GM19467 (cell line): ENCODE data around the gene ING5.
"Not testable (repeated sequence)": the region's sequence is repeated elsewhere in the genome, so short reads cannot be mapped to it uniquely, and the experiment has no call there.

Experiments
- ATAC-seq: cut with Tn5 transposase; IDR thresholded peaks from one replicate; pipeline ENCODE4 v1.9.1; 2021; ENCODE audit warnings: mild to moderate bottlenecking, moderate library complexity; ENCODE audit not compliant: unreplicated experiment

ING5 gene

DNA sequence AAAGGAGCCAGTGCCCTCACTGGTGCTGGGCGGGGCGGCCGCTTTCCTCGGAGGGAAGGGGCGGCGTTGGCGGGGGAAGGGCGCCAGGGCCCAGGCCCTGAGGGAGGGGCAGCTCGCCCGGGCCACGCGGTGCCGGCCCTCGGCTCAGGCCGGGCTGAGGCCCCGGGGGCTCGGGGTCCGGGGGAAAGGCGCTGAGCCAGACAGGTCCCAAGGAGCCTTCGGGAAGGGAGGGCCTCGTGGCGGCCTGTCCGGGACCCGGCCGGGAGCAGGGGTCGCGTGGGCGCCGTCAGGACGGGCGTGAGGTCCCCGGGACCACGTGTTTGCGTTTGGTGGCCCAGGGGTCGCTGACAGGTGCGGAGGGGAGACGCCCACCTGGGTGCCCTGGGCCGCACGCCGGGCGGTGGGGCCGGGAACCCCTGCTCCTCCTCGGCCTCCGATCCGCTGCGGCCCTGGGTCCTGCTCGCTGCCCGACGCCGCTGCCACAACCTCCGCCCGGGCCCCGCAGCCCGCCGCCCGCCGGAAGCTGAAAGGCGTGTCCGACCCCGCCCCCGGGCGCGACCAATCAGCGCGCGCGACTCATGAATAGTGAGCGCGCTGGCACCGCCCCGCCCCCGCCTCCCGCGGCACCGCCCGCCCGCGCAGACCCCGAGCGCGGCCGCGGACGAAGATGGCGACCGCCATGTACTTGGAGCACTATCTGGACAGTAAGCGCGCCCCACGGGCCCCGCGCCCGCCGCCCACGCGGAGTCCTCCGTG lies at the start of gene ING5:
Gene ING5, plus strand, starts transcription at position 641 of the 756 bp plus-strand sequence. Its CDS starts 27 bp downstream, at position 668.
- ATAC-seq, result peak; percentile 52

DNA sequence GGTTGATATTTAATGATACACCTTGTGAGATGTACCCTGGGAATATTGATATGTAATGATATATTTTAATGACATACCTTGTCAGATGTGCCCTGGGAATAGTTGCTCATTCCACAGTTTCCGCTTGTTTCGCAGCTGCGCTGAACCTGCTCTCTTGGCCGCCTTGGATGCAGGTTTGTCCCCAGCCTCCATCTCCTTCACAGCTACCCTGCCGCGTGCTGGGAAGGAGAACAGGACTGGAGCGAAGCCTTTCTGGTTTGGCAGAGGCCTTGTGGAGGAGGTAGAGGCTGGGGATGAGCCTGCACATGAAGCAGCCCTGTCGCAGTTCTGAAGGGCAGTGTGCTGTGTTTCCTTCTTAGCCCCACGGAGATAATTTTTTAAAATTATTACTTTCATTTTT lies 49.7 kb upstream of the ING5 start:
- no peak for ATAC-seq

DNA sequence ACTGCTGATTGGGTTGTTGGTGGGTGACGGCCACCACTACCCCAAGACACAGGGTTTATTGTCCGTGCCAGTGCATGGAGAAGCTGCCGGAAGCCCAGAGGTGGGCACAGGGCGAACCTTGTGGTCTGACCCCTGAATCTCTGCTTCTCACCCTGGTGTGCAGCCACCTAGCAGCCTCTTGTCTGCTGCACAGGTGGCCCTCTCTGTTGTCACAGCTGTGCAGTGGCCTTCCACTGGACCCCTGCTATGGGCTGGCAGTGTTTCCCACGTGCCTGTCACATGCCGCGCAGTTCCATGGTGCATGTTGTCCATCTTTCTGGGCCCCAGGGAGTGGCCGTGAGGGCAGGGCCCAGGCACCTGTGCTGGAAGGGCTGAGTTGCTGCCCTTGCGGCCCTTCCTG lies 49.1 kb upstream of the ING5 start:
- no peak for ATAC-seq

DNA sequence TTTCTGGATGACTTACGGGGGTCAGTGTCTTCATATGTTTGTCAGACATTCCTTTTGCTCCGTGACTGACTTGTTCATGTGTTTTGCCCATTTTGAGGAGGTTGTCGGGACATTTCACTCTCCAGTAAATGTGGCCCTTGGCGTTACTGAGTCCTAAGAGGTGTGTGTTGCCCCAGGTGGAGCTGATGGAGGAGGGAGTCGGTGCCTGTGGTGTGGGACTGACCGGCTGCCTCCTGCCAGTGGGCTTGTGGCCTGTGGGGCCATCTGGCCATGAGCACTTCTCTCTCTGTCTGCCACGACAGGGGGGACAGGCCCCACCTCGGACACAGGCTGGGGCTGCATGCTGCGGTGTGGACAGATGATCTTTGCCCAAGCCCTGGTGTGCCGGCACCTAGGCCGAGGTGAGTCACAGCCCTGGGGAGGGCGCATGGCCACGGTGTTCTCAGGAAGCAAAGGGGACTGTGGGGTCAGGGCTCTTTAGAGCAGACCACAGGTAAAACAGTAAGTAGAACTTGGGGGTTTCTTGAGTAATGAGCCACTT lies 48.6 kb upstream of the ING5 start:
- no peak for ATAC-seq

DNA sequence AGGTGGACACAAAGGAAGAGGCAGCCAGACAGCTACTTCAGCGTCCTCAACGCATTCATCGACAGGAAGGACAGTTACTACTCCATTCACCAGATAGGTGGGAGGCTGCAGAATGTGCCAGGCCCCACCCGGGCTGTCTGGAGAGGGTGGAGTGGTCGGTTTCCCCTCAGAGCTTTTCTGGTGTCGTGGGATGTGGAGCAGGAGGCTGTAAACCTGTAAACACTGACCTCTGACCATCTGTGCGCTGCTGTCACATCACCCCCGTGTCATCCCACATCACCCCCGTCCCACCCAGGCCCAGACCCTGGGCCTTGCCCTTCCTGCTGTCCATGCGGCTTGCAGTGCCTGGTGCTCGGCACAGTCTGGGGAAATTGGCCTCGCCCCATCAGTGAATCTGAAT lies 47.3 kb upstream of the ING5 start:
- ATAC-seq, result no peak

DNA sequence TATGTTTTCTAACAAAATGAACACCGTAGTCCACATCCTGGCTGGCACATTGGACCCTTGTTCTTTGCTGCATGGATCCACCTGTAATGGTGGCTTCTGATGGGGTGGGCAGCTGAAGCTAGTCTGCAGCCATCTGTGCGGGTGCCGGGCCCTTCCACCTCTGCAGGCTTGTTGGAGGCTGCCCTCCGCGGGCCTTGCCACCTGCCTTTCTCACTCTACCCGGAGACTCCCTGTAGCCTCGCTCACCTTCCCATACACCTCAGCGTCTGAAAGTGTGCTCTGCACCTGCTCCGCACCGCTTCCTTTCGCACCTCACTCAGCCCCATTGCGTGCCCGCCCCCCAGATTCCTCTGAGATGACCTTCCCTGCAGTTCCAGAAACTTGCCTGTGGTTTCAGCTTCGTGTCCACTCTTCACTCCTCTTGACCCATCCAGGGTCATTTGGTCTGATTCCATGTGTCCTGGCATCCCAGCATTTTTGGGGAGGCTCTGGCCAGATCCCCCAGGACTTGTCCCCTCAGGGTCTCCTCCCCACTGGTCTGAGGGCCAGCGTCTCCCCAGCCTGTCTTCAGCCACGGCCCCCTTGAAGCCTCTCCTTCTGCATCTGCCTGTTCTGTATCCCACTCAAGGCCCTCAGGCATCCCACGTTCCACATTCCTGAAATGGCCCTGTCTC lies 46.2 kb upstream of the ING5 start:
- ATAC-seq, result no peak

DNA sequence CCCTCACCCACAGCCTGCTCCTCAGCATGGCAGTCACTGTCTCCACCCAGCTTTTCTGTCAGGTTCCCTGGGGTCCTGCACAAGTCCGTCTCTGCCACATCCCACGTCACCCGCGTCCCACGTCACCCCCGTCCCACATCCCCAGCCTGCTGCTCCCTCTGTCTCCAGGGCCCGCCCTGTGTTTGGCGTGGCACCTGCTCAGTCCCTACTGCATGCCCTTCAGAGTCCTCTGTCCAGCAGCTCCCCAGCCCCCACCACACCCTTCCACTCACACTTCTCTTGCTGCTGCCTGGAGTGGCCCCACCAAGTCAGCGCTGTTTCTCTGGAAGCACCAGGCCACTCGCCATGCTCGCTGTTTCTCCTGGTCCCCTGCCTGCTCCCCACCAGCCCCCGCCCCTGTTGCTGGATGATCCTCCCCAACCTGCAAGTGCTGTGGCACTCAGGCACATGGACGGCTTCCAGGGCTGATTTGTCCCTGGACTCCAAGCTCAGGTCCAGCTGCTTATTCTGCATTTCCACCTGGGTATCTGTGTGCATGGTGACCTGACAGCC lies 45.6 kb upstream of the ING5 start:
- ATAC-seq, result no peak

DNA sequence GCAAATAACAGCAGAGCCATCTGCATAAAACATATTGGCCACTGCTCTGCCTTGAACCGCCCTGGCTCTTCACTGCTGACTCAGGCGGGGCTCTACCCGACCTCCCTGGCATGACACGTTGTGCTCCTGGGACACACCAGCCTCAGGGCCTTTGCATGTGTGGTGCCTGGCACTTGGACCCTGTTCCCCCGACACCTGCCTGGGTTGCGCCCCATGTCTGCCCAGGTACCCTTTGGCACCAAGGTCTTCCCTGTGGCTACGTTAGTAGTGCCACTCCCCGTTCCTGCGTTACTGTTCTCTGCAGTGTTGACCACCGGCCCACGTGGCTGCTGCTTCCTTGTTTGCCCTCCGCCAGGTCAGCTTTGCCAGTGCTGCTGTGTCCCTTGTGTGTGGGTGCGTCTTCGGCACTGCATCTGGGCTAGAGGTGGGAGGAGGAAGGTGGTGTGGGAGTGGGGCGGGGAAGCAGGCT lies 44.0 kb upstream of the ING5 start:
- ATAC-seq, result no peak

DNA sequence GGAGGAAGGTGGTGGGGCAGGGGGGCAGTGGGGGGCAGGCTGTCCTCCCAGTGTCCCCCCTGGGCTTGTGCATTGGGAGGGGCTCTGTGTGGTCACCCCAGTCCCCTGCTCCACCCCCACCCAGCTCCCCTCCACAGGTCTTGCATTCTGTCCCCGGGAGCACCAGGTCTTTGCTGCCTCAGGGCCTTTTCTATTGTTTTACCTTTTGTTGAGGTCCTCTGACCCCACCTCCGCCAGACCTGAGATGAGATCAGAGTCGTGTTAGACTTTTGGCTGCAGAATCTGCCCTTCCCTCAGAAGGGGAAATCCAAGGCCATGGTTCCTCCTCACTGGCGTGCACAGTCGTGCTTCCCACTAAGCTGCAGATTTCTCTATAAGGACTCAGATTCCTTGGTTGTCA lies 43.5 kb upstream of the ING5 start:
- ATAC-seq, result no peak

DNA sequence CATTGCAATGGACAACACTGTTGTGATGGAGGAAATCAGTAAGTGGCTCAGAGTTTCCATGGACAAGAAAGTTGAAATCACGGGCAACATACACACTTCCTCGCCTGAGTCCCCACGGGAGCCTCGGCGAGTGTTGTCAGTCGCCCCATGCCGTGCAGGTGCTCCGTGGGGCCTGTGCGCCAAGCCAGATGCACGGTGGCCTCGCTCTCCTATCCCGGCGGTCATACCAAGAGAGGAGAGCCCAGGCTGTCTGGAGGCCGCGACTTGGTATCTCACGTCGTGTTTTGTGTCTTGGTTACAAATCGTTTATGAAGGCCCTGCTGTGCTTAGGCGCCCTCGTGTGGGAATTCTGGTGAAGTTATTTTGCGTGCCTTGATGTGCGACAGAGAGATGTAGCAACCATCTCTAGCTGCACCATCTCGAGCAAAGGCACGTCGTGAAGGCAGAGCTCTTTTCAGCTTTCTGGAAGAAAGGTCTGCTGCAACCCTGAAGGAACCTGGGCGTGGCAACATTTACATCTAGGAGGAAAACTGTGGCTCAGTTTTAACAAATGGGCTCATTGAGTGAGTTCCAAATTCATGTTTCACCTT lies 42.6 kb upstream of the ING5 start:
- ATAC-seq, result no peak

DNA sequence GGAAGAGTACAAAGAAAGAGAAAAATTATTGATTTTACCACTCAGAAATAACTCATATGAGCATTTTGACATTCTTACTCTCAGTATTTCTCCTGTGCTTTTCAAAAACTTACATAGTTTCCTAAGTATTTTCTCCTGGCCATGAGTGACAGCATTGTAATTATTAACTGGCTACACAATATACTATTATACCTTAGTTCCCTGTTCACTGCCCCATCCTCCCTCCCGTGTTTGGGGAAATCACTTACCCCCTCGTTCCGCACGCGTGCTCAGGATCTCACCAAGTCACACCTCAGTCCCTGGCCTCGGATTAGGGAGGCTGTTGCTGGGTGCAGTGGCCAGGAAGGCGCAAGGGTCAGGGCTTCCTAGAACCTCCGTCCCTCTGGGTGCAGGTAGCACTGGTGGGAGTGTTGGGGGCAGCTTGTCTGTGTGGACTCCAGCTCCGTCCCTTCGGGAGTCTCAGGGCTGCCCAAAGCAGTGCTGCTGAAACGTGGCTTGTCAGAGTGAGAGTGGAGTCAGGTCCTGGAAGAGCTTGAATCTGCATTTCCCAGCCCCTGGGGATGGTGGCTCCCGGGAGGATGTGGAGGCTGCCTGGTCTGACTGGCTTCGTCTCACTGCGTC lies 41.1 kb upstream of the ING5 start:
- ATAC-seq, result no peak

DNA sequence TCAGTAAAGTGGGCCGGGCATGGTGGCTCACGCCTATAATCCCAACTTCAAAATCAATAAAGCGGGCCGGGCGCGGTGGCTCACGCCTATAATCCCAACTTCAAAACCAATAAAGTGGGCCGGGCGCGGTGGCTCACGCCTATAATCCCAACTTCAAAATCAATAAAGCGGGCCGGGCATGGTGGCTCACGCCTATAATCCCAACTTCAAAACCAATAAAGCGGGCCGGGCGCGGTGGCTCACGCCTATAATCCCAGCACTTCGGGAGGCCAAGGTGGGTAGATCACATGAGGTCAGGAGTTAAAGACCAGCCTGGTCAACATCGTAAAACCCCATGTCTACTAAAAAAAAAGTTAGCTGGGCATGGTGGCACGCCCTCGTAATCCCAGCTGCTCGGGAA lies 39.1 kb upstream of the ING5 start:
- ATAC-seq, result not testable (repeated sequence)

DNA sequence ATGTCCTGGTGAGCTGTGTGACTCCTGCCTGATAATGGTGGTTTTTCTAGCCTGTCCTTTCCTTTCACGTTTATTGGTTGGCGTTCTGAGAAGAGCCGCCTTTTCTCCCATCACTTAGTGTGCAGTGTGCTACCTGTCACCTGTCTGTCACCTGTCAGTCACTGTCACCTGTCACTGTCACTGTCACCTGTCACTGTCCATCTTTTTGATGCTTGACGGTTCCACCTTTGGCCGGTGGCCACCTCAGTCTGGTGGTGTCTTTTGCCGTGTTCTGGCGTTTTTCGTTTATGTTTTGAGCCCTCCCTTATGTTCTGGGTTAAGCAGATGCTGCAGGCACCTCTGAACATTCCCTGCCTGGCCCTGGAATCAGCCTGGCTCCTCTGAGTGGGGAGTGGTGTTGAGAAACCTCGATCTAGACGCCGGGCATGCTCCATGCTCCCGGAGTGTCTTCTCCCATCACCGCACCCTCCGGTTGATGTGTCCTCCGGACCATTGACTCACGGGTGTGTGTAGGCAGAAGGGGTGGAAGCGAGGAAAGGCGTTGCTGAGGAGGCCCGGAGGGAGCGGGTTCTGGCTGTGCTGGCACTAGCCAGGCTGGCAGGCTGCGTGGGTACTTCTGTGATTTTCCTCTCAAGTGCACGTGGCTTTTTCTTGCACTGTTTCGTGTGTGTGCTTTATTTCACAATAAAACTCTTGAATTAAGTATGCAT lies 36.0 kb upstream of the ING5 start:
- ATAC-seq, result no peak

DNA sequence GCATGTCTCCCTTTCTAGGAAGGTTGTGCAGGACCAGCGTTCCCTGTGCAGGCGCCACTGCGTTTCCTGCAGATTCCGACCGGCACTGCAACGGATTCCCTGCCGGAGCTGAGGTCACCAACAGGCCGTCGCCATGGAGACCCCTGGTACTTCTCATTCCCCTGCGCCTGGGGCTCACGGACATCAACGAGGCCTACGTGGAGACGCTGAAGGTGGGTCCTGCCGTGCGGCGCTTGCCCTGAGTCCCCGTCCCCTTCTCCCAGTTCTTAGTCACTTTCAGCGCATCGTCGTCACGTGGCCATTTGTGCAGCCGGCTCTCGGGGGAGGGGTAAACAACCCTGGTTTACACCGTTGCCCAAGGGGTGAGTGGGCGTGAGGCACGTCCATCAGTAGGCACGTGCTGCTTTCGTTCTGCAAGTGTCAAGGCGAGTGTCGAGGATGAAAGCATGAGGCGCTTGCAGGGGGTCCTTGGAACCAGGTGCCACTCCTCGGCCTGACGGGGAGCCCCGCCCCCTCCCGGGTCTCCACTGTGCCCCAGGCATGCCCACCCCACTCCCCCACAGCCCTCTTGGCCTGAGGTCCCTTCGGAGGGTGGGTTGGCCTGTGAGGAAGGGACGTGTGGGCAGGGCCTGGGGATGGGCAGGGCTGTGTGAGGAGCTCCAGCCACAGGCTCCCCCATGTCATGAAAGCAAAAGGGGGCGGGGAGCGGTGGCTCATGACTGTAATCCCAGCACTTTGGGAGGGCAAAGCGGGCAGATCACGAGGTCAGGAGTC lies 35.0 kb upstream of the ING5 start:
- ATAC-seq, result no peak

DNA sequence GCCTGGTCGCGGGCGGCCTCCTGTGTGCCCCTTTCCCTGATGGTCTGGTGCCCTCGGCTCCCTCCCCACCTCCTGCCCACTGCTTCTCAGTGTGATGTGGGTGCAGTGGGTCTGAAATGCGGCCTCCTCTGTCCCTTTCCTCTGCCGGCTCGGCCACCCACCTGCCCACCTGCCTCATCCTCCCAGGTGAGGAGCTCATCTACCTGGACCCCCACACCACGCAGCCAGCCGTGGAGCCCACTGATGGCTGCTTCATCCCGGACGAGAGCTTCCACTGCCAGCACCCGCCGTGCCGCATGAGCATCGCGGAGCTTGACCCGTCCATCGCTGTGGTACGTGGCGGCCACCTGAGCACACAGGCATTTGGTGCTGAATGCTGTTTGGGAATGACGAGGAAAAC lies 33.5 kb upstream of the ING5 start:
- no peak for ATAC-seq

DNA sequence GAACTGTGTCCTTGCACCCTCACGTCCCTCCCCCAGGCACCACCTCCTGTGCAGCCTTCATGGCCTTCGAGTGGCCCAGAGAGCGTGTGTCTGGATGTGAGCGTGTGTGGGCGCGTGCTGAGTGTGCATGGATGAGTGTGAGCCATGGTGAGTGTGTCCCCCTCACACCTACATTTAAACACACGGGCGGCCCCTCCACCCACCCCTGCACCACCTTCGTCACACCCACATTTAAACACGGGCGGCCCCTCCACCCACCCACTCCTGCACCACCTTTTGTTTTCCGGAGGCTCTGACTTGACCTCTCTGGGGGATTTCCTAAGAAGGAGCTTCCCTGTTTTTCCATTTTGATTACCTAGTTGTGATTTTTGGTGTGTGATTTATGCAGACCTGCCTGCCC lies 33.0 kb upstream of the ING5 start:
- ATAC-seq, result no peak

DNA sequence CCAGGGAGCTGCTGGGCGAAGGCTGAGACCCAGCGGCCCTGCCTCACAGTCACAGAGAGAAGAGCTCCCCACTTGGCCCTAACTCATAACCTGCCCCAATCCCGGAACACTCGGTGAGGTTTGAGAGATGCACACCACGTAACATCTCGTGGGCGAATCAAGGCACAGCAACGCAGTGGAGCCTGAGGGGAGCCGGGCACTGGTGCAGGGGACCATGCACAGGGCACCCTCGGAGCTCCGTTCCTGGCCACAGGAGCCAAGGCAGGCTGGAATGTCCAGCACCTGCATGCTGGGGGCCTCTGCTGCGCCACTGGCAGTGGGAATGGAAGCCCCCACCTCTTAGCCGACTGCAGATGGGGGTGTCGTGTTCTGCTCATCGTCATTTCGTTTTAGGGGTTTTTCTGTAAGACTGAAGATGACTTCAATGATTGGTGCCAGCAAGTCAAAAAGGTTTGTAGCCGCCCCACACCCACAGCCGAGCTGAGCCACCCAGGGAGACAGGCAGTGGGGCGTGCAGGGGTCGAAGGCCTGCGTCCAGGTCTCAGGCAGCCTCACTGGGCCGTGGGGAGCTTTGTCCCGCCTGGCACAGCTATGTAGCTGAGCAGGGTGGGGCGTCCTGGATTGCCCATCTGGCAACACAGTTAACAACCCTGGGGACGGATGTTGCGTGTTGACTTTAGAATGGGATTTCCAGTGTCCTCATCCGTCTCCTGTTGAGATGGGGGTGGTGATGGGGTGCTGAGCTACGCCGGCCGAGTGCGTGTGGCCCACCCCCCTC lies 31.3 kb upstream of the ING5 start:
- no peak for ATAC-seq

DNA sequence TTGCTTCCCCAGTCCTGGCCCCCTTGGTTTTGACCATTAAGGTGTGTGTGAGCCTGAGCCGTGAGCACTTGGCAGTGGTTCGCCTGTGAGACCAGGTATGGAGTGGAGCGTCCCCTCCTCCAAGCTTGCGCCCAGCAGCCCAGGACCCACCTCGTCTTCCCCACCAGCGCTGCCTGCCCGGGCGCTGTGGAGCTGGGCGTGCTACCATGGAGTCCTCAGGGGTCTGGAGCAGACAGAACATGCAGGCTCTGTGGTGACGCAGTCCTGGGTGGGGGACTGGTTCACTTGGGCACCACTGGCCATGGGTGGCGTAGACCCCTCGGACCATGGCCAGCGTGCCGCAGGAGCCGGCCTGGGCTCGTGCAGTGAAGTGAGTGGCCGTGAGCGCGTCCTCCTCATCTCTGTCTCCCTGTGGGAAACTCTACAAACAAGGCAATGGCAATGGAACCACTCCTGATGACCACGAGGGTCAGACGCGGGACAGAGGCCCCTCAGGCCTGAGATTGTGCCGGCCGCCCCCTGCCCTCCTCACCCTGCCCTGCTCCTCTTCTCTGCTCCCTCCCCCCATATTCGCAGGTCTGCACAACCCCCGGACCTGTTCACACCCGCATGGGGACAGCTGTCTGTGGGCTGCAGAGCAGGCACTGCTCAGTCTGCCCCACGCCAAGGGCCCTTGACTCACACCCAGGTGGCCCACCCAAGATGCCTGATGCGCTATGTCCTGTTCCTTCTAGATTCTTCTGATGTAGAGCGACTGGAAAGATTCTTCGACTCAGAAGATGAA lies 30.2 kb upstream of the ING5 start:
- no peak for ATAC-seq
